PFSK-1 (cell line): ENCODE measurements around the gene POU6F2.

Source experiments
- FOXP2 ChIP-seq: optimal IDR thresholded peaks from 2 replicates; pipeline ENCODE3; 2011; ENCODE audit warnings: borderline replicate concordance, control low read depth, inconsistent platforms; ENCODE audit not compliant: insufficient read depth; ENCODE audit errors: extremely low read length, extremely low read depth
- POLR2AphosphoS5 ChIP-seq: IDR thresholded peaks from 2 replicates; pipeline ENCODE4 v1.6.1; 2012; ENCODE audit warnings: low read depth, mild to moderate bottlenecking, control low read depth, low read length, moderate library complexity
- SIN3A ChIP-seq: IDR thresholded peaks from 2 replicates; pipeline ENCODE4 v1.6.1; 2012; ENCODE audit warnings: mild to moderate bottlenecking, low read length, moderate library complexity, borderline replicate concordance; ENCODE audit not compliant: insufficient read depth
- TAF1 ChIP-seq: IDR thresholded peaks from 2 replicates; pipeline ENCODE4 v1.6.1; 2012; ENCODE audit warnings: low read length, control low read depth, borderline replicate concordance; ENCODE audit not compliant: insufficient read depth
- TF ChIP-seq, protein P1 (sequence below), 2 experiments: IDR thresholded peaks; 2 replicates each; pipeline versions ENCODE4 v1.6.1 to v1.8.0; 2011 to 2012; ENCODE audit warnings: low read depth in 2 of 2, low read length in 2 of 2, control low read depth in 1 of 2, inconsistent platforms in 1 of 2, mild to moderate bottlenecking in 1 of 2, moderate library complexity in 1 of 2; ENCODE audit not compliant: insufficient read depth in 1 of 2

Gene POU6F2

DNA sequence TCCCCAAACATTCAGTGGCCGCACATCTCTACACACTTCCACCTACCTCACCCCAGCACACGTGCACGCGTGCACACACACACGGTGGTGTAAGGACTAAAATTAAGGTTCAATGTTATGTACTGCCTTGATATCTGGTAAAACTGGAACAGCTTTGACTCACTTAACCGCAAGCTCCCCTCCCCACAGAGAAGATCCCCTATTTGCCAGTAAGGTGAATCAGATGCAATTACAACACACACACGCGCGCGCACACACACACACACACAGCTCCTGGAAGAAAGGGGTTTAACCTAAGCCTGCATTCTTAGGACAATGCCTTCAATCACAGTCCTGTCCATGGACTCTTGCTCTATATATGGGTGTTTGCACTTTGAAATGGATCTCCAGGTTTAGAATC, 43.2 kb upstream of the POU6F2 start:
- TF ChIP-seq TAF1 (no peak), SIN3A (no peak), FOXP2 (no peak), POLR2AphosphoS5 (no peak)
- TF ChIP-seq, protein P1, sequence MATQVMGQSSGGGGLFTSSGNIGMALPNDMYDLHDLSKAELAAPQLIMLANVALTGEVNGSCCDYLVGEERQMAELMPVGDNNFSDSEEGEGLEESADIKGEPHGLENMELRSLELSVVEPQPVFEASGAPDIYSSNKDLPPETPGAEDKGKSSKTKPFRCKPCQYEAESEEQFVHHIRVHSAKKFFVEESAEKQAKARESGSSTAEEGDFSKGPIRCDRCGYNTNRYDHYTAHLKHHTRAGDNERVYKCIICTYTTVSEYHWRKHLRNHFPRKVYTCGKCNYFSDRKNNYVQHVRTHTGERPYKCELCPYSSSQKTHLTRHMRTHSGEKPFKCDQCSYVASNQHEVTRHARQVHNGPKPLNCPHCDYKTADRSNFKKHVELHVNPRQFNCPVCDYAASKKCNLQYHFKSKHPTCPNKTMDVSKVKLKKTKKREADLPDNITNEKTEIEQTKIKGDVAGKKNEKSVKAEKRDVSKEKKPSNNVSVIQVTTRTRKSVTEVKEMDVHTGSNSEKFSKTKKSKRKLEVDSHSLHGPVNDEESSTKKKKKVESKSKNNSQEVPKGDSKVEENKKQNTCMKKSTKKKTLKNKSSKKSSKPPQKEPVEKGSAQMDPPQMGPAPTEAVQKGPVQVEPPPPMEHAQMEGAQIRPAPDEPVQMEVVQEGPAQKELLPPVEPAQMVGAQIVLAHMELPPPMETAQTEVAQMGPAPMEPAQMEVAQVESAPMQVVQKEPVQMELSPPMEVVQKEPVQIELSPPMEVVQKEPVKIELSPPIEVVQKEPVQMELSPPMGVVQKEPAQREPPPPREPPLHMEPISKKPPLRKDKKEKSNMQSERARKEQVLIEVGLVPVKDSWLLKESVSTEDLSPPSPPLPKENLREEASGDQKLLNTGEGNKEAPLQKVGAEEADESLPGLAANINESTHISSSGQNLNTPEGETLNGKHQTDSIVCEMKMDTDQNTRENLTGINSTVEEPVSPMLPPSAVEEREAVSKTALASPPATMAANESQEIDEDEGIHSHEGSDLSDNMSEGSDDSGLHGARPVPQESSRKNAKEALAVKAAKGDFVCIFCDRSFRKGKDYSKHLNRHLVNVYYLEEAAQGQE (IDR thresholded peaks at IDR 0.05; ENCODE audit: insufficient read depth in 1 of 2, low read depth in 2 of 2, low read length in 2 of 2), result no peak

DNA sequence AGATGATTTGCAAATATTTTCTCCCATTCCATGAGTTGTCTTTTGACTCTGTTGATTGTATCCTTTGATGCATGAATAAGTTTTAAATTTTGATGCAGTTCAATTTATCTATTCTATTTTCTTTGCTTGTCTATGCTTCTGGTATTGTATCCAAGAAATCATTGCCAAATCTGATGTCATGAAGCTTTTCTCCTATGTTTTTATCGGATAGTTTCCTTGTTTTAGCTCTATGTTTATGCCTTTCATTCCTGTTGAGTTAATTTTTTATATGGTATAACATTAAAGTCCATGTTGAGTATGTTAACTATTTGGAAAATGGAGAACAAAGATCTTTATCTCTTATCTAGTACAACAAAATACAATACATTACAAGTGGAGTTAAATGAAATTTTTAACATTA, 41.1 kb upstream of the POU6F2 start:
- TF ChIP-seq FOXP2 (no peak), TAF1 (no peak), POLR2AphosphoS5 (no peak), SIN3A (no peak)
- TF ChIP-seq, protein P1 (IDR thresholded peaks at IDR 0.05; ENCODE audit: insufficient read depth in 1 of 2, low read depth in 2 of 2, low read length in 2 of 2), result no peak

DNA sequence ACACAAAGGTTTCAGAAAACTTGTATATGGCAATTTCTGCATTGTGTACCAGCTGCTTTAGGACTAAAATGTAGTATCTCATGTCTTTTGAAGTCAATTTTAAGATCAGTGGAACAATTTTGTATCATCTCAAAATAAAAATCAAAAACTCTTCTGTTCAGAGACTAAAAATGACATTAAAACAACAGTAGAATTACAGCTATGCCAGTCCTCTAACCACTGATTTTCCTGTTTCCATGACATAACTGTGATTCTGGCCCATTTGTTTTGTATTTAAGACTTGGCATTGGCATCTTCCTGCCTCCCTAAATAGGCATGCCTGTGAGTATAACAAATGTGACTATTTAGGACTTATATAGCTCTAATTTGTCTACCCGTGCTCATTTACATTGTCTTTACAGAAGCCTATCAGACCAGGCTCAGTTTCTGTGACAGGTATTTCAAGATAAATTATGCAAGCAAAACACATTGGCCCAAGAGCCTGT, 39.7 kb upstream of the POU6F2 start:
- TF ChIP-seq, protein P1 (IDR thresholded peaks at IDR 0.05; ENCODE audit: insufficient read depth in 1 of 2, low read depth in 2 of 2, low read length in 2 of 2), result no peak

DNA sequence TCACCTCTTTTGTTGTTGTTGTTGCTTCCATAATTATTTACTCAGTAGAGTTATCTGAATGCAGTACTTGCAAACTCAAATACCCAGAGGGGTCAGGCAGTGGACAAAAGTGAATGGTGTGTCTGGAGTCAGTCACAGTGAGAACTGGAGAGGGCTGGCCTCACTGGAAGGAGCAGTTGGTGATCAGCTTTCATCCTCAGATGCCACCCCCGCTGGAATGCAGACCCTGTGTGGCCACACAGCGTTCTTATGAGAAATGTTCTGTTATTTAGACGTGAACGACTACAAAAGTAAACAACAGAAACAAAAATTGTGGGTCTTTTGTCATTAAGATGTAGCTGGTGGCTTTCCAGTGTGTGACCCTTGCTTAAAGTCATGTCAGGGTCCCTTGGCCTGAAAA, 39.1 kb upstream of the POU6F2 start:
- TF ChIP-seq, protein P1 (IDR thresholded peaks at IDR 0.05; ENCODE audit: insufficient read depth in 1 of 2, low read depth in 2 of 2, low read length in 2 of 2), result no peak
- TF ChIP-seq TAF1 (no peak), SIN3A (no peak), POLR2AphosphoS5 (no peak), FOXP2 (no peak)

DNA sequence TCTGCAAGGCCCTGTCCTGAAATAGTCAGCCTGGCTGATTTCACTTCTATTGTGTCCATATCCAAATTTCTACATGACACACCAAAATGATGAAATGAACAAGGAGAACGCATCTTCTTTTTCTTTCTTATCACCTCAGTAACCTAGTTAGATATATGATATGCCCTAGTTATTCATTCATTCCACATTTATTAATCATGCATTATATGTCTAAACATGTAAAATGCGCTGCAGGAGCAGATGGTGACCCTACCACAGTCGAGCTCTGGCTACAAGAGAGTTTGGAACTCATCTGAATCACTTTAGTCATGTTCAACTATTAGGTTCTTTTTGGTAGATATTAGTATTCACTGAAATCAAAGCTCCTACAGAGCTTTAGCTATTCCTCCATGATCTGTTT, 36.9 kb upstream of the POU6F2 start:
- TF ChIP-seq, protein P1 (IDR thresholded peaks at IDR 0.05; ENCODE audit: insufficient read depth in 1 of 2, low read depth in 2 of 2, low read length in 2 of 2), result no peak
- TF ChIP-seq FOXP2, result no peak
- TF ChIP-seq SIN3A, result no peak
